AG04450 (cell line): ENCODE results near the gene UGT1A1. TPM values are rescaled to one million over a fixed set of nuclear protein-coding genes. Genes with fewer than 3 reads are reported as not detected.

ENCODE experiments used
- CTCF ChIA-PET: fragments of 300-600, 350-600 bp; formaldehyde crosslinking; extraction: SDS; loops from one replicate; lab custom pipeline; 2022; ENCODE audit warnings: antibody characterized with exemption, inconsistent platforms; lab: Charles Lee
- POLR2A ChIA-PET: fragments of 350-600 bp; formaldehyde crosslinking; extraction: SDS; loops from one replicate; lab custom pipeline; 2021; ENCODE audit warnings: antibody characterized with exemption, inconsistent platforms; lab: Yijun Ruan, JAX
- DNase-seq: peaks from one replicate; pipeline ENCODE4 v3.0.0-alpha.2; 2011; ENCODE audit warnings: low read depth, low spot score
- H3K27ac ChIP-seq: one replicate; pipeline ENCODE4 v1.5.1; 2012; ENCODE audit warnings: low read depth, low read length, control low read depth
- H3K27me3 ChIP-seq: one replicate; pipeline ENCODE4 v1.6.0; 2012; ENCODE audit warnings: low read length; ENCODE audit not compliant: control insufficient read depth, insufficient read depth
- H3K4me3 ChIP-seq: 2 replicates; pipeline ENCODE4 v1.5.1; 2011; ENCODE audit warnings: mild to moderate bottlenecking, low read depth, low read length, control low read depth
- H3K9me3 ChIP-seq: 2 replicates; pipeline ENCODE4 v1.5.1; 2012; ENCODE audit warnings: low read length; ENCODE audit not compliant: control insufficient read depth, insufficient read depth
- polyA minus RNA-seq: library from RNA; depleted of rRNA, polyadenylated mRNA; stranded (reverse); fragments of >200 nt; gene quantifications from 2 replicates; pipeline ENCODE4 v1.2.3, GENCODE V29; 2011; rRNA and poly(A)+ RNA removed
- polyA plus RNA-seq: library from polyadenylated mRNA; depleted of rRNA; stranded (reverse); fragments of >200 nt; gene quantifications from 2 replicates; pipeline ENCODE4 v1.2.3, GENCODE V29; 2011; rRNA removed
- TF ChIP-seq, protein P1 (sequence below): IDR thresholded peaks from 2 replicates; pipeline ENCODE4 v1.5.1; 2011; ENCODE audit warnings: low read depth, low read length, control low read depth, inconsistent platforms

UGT1A1 gene
- polyA plus RNA-seq, result not detected in 2 replicates
- not detected in 2 replicates for polyA minus RNA-seq

DNA sequence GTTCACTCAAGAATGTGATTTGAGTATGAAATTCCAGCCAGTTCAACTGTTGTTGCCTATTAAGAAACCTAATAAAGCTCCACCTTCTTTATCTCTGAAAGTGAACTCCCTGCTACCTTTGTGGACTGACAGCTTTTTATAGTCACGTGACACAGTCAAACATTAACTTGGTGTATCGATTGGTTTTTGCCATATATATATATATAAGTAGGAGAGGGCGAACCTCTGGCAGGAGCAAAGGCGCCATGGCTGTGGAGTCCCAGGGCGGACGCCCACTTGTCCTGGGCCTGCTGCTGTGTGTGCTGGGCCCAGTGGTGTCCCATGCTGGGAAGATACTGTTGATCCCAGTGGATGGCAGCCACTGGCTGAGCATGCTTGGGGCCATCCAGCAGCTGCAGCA, at the start of gene UGT1A1:
UGT1A1 (plus strand) TSS at position 228 of the 400 bp plus-strand sequence; CDS start at position 246, 18 bp downstream.
- ChIA-PET CTCF (no interaction called here), POLR2A (no interaction called here)
- H3K9me3 ChIP-seq, result peaks cover 3% of the 10 kb centered on the region; the same call in 1 of the 2 replicates
- H3K27ac ChIP-seq, result no peak within 1 kb of the TSS
- TF ChIP-seq, protein P1, sequence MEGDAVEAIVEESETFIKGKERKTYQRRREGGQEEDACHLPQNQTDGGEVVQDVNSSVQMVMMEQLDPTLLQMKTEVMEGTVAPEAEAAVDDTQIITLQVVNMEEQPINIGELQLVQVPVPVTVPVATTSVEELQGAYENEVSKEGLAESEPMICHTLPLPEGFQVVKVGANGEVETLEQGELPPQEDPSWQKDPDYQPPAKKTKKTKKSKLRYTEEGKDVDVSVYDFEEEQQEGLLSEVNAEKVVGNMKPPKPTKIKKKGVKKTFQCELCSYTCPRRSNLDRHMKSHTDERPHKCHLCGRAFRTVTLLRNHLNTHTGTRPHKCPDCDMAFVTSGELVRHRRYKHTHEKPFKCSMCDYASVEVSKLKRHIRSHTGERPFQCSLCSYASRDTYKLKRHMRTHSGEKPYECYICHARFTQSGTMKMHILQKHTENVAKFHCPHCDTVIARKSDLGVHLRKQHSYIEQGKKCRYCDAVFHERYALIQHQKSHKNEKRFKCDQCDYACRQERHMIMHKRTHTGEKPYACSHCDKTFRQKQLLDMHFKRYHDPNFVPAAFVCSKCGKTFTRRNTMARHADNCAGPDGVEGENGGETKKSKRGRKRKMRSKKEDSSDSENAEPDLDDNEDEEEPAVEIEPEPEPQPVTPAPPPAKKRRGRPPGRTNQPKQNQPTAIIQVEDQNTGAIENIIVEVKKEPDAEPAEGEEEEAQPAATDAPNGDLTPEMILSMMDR, result no peak
- H3K27me3 ChIP-seq, result no peaks in the 10 kb centered on the region
- H3K4me3 ChIP-seq, result no peak within 1 kb of the TSS
- DNase-seq, result no peak

DNA sequence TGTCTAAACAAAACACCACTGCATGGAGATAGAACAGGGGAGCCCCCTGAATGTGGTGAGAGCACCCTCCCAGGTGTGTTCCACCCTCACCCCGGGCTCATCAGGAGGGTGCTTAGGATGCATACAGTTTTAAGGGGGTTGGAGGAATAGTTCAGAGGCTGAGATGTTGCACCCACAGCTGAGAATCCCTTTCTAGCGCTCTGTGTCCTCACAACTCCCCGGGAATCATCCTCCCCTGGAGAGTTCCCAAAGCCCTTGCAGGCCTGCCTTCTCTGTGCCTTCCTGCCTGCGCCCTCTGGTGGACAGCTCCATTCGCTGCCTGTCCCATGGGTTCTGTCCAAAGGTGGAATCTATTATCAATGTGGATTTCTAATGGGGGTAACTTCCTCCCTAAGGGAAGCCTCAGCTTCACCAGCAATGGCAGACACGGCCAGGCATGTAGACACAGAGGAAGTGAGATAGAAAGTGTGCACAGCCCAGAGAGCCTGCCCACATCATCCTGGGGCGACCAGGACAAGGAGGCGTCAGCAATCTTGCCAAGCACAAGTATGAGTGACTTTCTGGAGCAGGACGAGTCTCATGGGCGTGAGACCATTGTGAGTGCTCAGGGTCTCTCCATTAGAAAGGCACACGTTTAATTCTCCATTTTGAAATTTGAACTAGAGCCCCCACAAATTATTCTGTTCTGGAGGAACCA, 48.6 kb upstream of the UGT1A1 start:
- TF ChIP-seq, protein P1, result peak; percentile 97
- no peaks in the 10 kb centered on the region for H3K9me3 ChIP-seq
- H3K27me3 ChIP-seq, result no peaks in the 10 kb centered on the region
- H3K4me3 ChIP-seq, result no peak overlapping the region
- no peak overlapping the region for H3K27ac ChIP-seq
- POLR2A ChIA-PET, result interaction anchor here (0.7 kb wide), 1 partner anchor 50 kb away, joined by 3 read pairs; no protein-coding TSS in a partner anchor
- DNase-seq, result peak; percentile 53
- CTCF ChIA-PET, result interaction anchor here (0.8 to 2.9 kb wide), 11 partner anchors 10 to 1786 kb away, joined by 3 to 25 read pairs (median 4); no protein-coding TSS in a partner anchor

DNA sequence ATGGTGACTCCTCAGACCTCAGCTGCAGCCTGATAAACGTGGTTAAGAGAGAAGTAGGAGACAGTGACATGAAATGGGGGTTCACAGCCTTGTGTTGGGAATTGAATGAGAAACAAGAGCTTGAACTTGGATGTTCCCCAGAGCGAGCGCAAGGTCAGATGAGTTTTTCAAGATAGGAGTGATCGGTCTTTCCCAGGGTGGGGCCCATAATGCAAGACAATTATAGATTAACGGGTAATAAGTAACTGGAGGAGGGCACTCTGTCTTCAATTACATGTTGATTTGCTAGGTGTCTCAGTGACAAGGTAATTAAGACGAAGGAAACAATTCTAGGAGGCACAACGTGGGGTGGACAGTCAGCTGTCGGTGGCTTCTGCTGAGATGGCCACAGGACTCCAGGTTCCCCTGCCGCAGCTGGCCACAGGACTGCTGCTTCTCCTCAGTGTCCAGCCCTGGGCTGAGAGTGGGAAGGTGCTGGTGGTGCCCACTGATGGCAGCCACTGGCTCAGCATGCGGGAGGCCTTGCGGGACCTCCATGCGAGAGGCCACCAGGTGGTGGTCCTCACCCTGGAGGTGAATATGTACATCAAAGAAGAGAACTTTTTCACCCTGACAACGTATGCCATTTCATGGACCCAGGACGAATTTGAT, 47.3 kb upstream of the UGT1A1 start, which contains the start of gene UGT1A5:
UGT1A5 (plus strand) TSS at position 297 of the 651 bp plus-strand sequence; CDS start at position 382, 85 bp downstream.
- ChIA-PET CTCF (interaction anchor here (0.7 to 2.9 kb wide), 7 partner anchors 23 to 1784 kb away, joined by 3 to 25 read pairs (median 3); no protein-coding TSS in a partner anchor), POLR2A (no interaction called here)
- no peak within 1 kb of the TSS for H3K4me3 ChIP-seq
- H3K27me3 ChIP-seq, result peaks cover 6% of the 10 kb centered on the region
- no peak for DNase-seq
- no peaks in the 10 kb centered on the region for H3K9me3 ChIP-seq
- H3K27ac ChIP-seq, result no peak within 1 kb of the TSS
- TF ChIP-seq, protein P1, result no peak

DNA sequence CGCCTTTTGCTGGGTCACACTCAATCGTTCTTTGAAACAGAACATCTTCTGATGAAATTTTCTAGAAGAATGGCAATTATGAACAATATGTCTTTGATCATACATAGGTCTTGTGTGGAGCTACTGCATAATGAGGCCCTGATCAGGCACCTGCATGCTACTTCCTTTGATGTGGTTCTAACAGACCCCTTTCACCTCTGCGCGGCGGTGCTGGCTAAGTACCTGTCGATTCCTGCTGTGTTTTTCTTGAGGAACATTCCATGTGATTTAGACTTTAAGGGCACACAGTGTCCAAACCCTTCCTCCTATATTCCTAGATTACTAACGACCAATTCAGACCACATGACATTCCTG, 46.8 kb upstream of the UGT1A1 start:
- CTCF ChIA-PET, result no interaction called here
- H3K9me3 ChIP-seq, result no peaks in the 10 kb centered on the region
- DNase-seq, result no peak
- TF ChIP-seq, protein P1, result no peak
- H3K27me3 ChIP-seq, result peaks cover 6% of the 10 kb centered on the region
- H3K27ac ChIP-seq, result no peak overlapping the region
- H3K4me3 ChIP-seq, result no peak overlapping the region
- POLR2A ChIA-PET, result no interaction called here
